ENCODE results near the gene SLC22A15.
"Not testable (repeated sequence)": the region's sequence is repeated elsewhere in the genome, so short reads cannot be mapped to it uniquely, and the experiment has no call there.

Gene SLC22A15

GRCh38 chr1:115978292-115978941 is 2.1 kb downstream of the SLC22A15 start:
- no peak for DNase-seq
- in situ Hi-C loops (cut with HindIII; ENCODE audit: low pct_ligation_motif_present, low pct_unique_long_range_greater_than_20kb, low sequenced_read_pairs), result no loop called here

- in situ Hi-C loops (cut with HindIII; ENCODE audit: low pct_ligation_motif_present, low pct_unique_long_range_greater_than_20kb, low sequenced_read_pairs), result no loop called here
- no peak for DNase-seq
These were observed 3.8 kb downstream of the SLC22A15 start for GRCh38 chr1:115980156-115980555.

GRCh38 chr1:115980998-115981993 is 5.0 kb downstream of the SLC22A15 start:
- in situ Hi-C loops (cut with HindIII; ENCODE audit: low pct_ligation_motif_present, low pct_unique_long_range_greater_than_20kb, low sequenced_read_pairs), result no loop called here
- peak; percentile 29 for DNase-seq

GRCh38 chr1:115982400-115982799 is 6.1 kb downstream of the SLC22A15 start:
- in situ Hi-C loops (cut with HindIII; ENCODE audit: low pct_ligation_motif_present, low pct_unique_long_range_greater_than_20kb, low sequenced_read_pairs), result no loop called here
- DNase-seq, result no peak

GRCh38 chr1:115983584-115983983 is 7.3 kb downstream of the SLC22A15 start:
- in situ Hi-C loops (cut with HindIII; ENCODE audit: low pct_ligation_motif_present, low pct_unique_long_range_greater_than_20kb, low sequenced_read_pairs), result no loop called here
- no peak for DNase-seq

GRCh38 chr1:115987623-115988022 is 11.3 kb downstream of the SLC22A15 start:
- in situ Hi-C loops (cut with HindIII; ENCODE audit: low pct_ligation_motif_present, low pct_unique_long_range_greater_than_20kb, low sequenced_read_pairs), result no loop called here
- DNase-seq, result no peak

GRCh38 chr1:115988953-115989352 is 12.6 kb downstream of the SLC22A15 start:
- in situ Hi-C loops (cut with HindIII; ENCODE audit: low pct_ligation_motif_present, low pct_unique_long_range_greater_than_20kb, low sequenced_read_pairs), result no loop called here
- no peak for DNase-seq

- no peak for DNase-seq
- in situ Hi-C loops (cut with HindIII; ENCODE audit: low pct_ligation_motif_present, low pct_unique_long_range_greater_than_20kb, low sequenced_read_pairs), result no loop called here
These were observed 13.4 kb downstream of the SLC22A15 start for GRCh38 chr1:115989699-115990098.

GRCh38 chr1:115991909-115992308 is 15.6 kb downstream of the SLC22A15 start:
- no peak for DNase-seq
- in situ Hi-C loops (cut with HindIII; ENCODE audit: low pct_ligation_motif_present, low pct_unique_long_range_greater_than_20kb, low sequenced_read_pairs), result no loop called here

GRCh38 chr1:115997921-115998320 is 21.6 kb downstream of the SLC22A15 start:
- in situ Hi-C loops (cut with HindIII; ENCODE audit: low pct_ligation_motif_present, low pct_unique_long_range_greater_than_20kb, low sequenced_read_pairs); DNase-seq: not testable (repeated sequence)

GRCh38 chr1:116001739-116002487 is 25.6 kb downstream of the SLC22A15 start:
- DNase-seq, result no peak
- in situ Hi-C loops (cut with HindIII; ENCODE audit: low pct_ligation_motif_present, low pct_unique_long_range_greater_than_20kb, low sequenced_read_pairs), result no loop called here

GRCh38 chr1:116002781-116003420 is 26.6 kb downstream of the SLC22A15 start:
- DNase-seq, result no peak
- in situ Hi-C loops (cut with HindIII; ENCODE audit: low pct_ligation_motif_present, low pct_unique_long_range_greater_than_20kb, low sequenced_read_pairs), result no loop called here

- DNase-seq, result no peak
- in situ Hi-C loops (cut with HindIII; ENCODE audit: low pct_ligation_motif_present, low pct_unique_long_range_greater_than_20kb, low sequenced_read_pairs), result no loop called here
These were observed 27.5 kb downstream of the SLC22A15 start for GRCh38 chr1:116003823-116004222.

- in situ Hi-C loops (cut with HindIII; ENCODE audit: low pct_ligation_motif_present, low pct_unique_long_range_greater_than_20kb, low sequenced_read_pairs), result no loop called here
- no peak for DNase-seq
These were observed 30.2 kb downstream of the SLC22A15 start for GRCh38 chr1:116006486-116006964.

- in situ Hi-C loops (cut with HindIII; ENCODE audit: low pct_ligation_motif_present, low pct_unique_long_range_greater_than_20kb, low sequenced_read_pairs), result no loop called here
- DNase-seq, result no peak
These were observed 32.5 kb downstream of the SLC22A15 start for GRCh38 chr1:116008656-116009390.

GRCh38 chr1:116012716-116013115 is 36.4 kb downstream of the SLC22A15 start:
- in situ Hi-C loops (cut with HindIII; ENCODE audit: low pct_ligation_motif_present, low pct_unique_long_range_greater_than_20kb, low sequenced_read_pairs), result no loop called here
- no peak for DNase-seq

GRCh38 chr1:116015679-116016078 is 39.4 kb downstream of the SLC22A15 start:
- no peak for DNase-seq
- in situ Hi-C loops (cut with HindIII; ENCODE audit: low pct_ligation_motif_present, low pct_unique_long_range_greater_than_20kb, low sequenced_read_pairs), result no loop called here

GRCh38 chr1:116018007-116018406 is 41.7 kb downstream of the SLC22A15 start:
- in situ Hi-C loops (cut with HindIII; ENCODE audit: low pct_ligation_motif_present, low pct_unique_long_range_greater_than_20kb, low sequenced_read_pairs), result no loop called here
- DNase-seq, result no peak
